PC-3 (cell line): Measurements from ENCODE around the gene RBM33. TPM values are rescaled to one million over a fixed set of nuclear protein-coding genes. Genes with fewer than 3 reads are reported as not detected.

ENCODE experiments used
- ATAC-seq: fragments of 200-7000 bp; cut with Tn5 transposase; 2 replicates; pipeline ENCODE4 v1.9.1; 2020; ENCODE audit warnings: mild to moderate bottlenecking, moderate library complexity
- BruUV-seq: library from RNA; stranded (reverse); fragments of 400-500 nt; replicated peaks from 2 replicates; lab custom pipeline; 2021; lab: Mats Ljungman, UMichigan
- CTCF ChIA-PET: fragments of 300-600 bp; sonication (Branson Sonifier 250); formaldehyde crosslinking; loops from one replicate; lab custom pipeline; 2022; ENCODE audit warnings: antibody characterized with exemption; lab: Charles Lee
- POLR2A ChIA-PET: fragments of 300-600 bp; sonication (Branson Sonifier 250); formaldehyde crosslinking; loops from one replicate; lab custom pipeline; 2022; ENCODE audit warnings: antibody characterized with exemption; ENCODE audit not compliant: unreplicated experiment; lab: Charles Lee
- DNase-seq: peaks from one replicate; pipeline ENCODE4 v3.0.0-alpha.2; 2015
- H2AFZ ChIP-seq: fragments of 300-600 bp; sonication (generic); 2 replicates; pipeline ENCODE4 v1.6.0; 2016; ENCODE audit warnings: antibody characterized with exemption, low read length
- H3F3A ChIP-seq: fragments of 300-600 bp; sonication (generic); one replicate; pipeline ENCODE4 v1.6.0; 2017; ENCODE audit warnings: antibody characterized with exemption, low read length, control low read depth, mild to moderate bottlenecking; ENCODE audit not compliant: unreplicated experiment
- H3K27ac ChIP-seq: fragments of 300-600 bp; sonication (generic); 2 replicates; pipeline ENCODE4 v1.5.1; 2016; ENCODE audit warnings: mild to moderate bottlenecking, low read length
- H3K27me3 ChIP-seq: fragments of 300-600 bp; sonication (generic); 2 replicates; pipeline ENCODE4 v1.6.1; 2016; ENCODE audit warnings: low read length, mixed read lengths
- H3K36me3 ChIP-seq: fragments of 300-600 bp; sonication (generic); 2 replicates; pipeline ENCODE4 v1.6.1; 2016; ENCODE audit warnings: low read depth, mixed run types, low read length, mixed read lengths
- H3K4me1 ChIP-seq: fragments of 300-600 bp; sonication (generic); 2 replicates; pipeline ENCODE4 v1.5.1; 2016; ENCODE audit warnings: low read length; ENCODE audit not compliant: insufficient read depth
- H3K4me2 ChIP-seq: fragments of 300-600 bp; sonication (generic); 2 replicates; pipeline ENCODE4 v1.6.0; 2016; ENCODE audit warnings: low read length
- H3K4me3 ChIP-seq: fragments of 300-600 bp; sonication (generic); 2 replicates; pipeline ENCODE4 v1.5.1; 2016; ENCODE audit warnings: mild to moderate bottlenecking, low read length, mixed read lengths
- H3K79me2 ChIP-seq: fragments of 300-600 bp; sonication (generic); 2 replicates; pipeline ENCODE4 v1.6.1; 2017; ENCODE audit warnings: low read length, mixed read lengths
- H3K9ac ChIP-seq: fragments of 300-600 bp; sonication (generic); 2 replicates; pipeline ENCODE4 v1.6.0; 2016; ENCODE audit warnings: mild to moderate bottlenecking, low read length
- H3K9me2 ChIP-seq: fragments of 300-600 bp; sonication (generic); replicated peaks from 2 replicates; pipeline ENCODE4 v1.6.1; 2016; ENCODE audit warnings: mixed run types, low read length, mixed read lengths
- H3K9me3 ChIP-seq: fragments of 300-600 bp; sonication (generic); 2 replicates; pipeline ENCODE4 v1.6.1; 2016; ENCODE audit warnings: low read length, mixed read lengths
- H4K20me1 ChIP-seq: fragments of 300-600 bp; sonication (generic); 2 replicates; pipeline ENCODE4 v1.6.1; 2016; ENCODE audit warnings: low read length, mixed read lengths
- EZH2 ChIP-seq: fragments of 300-600 bp; sonication (generic); IDR thresholded peaks from one replicate; pipeline ENCODE4 v1.6.1; 2017; ENCODE audit warnings: antibody characterized with exemption, mild to moderate bottlenecking, low read length; ENCODE audit not compliant: unreplicated experiment
- EZH2phosphoT487 ChIP-seq: fragments of 300-600 bp; sonication (generic); IDR thresholded peaks from 2 replicates; pipeline ENCODE4 v1.6.1; 2018; ENCODE audit warnings: mild to moderate bottlenecking, antibody characterized with exemption, low read length, borderline replicate concordance
- intact Hi-C: fragments of 100-400 bp; cut with micrococcal nuclease; formaldehyde crosslinking; loops from 2 replicates; pipeline ENCODE4 v1.9.0; 2023
- total RNA-seq: library from RNA; depleted of rRNA; stranded (reverse); fragments of >200 nt; gene quantifications from 2 replicates; pipeline ENCODE4 v1.2.3, GENCODE V29; 2014
- TF ChIP-seq, protein P1 (sequence below): fragments of 300-600 bp; sonication (generic); conservative IDR thresholded peaks from 2 replicates; pipeline ENCODE4 v1.5.1; 2017; ENCODE audit warnings: antibody characterized with exemption, low read depth, mild to moderate bottlenecking, low read length

RBM33 gene
- total RNA-seq, 1 experiment from 2014 or later: 25.3 TPM

DNA sequence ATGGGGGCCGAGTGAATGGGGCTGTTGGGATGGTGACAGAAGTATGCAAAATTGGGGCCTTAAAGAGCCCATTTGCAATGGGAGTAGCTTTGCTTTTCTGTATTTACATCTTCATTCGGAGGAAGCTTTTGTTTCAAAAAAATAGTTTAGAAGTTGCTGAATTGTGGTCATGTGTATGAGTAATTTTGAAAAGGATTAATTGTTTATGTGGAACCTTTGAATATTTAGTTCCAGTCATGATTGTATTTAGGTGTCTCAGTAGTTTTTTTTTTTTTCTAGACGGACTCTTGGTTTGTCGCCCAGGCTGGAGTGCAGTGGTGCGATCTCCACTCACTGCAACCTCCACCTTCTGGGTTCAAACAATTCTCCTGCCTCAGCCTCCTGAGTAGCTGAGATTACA, 37.2 kb downstream of the RBM33 start:
- H3K27me3 ChIP-seq: no peaks in the 10 kb centered on the region
- H2AFZ ChIP-seq: no peak overlapping the region
- ChIA-PET CTCF (no interaction called here), POLR2A (no interaction called here)
- H3K27ac ChIP-seq: no peak overlapping the region
- no peak overlapping the region for H3K4me3 ChIP-seq
- H3K9ac ChIP-seq: no peak overlapping the region
- DNase-seq: no peak
- no peak for ATAC-seq
- H3K9me2 ChIP-seq: no peaks in the 10 kb centered on the region
- TF ChIP-seq, protein P1, sequence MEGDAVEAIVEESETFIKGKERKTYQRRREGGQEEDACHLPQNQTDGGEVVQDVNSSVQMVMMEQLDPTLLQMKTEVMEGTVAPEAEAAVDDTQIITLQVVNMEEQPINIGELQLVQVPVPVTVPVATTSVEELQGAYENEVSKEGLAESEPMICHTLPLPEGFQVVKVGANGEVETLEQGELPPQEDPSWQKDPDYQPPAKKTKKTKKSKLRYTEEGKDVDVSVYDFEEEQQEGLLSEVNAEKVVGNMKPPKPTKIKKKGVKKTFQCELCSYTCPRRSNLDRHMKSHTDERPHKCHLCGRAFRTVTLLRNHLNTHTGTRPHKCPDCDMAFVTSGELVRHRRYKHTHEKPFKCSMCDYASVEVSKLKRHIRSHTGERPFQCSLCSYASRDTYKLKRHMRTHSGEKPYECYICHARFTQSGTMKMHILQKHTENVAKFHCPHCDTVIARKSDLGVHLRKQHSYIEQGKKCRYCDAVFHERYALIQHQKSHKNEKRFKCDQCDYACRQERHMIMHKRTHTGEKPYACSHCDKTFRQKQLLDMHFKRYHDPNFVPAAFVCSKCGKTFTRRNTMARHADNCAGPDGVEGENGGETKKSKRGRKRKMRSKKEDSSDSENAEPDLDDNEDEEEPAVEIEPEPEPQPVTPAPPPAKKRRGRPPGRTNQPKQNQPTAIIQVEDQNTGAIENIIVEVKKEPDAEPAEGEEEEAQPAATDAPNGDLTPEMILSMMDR: no peak
- TF ChIP-seq EZH2phosphoT487 (no peak), EZH2 (no peak)
- H3K4me2 ChIP-seq: no peak overlapping the region
- H3K4me1 ChIP-seq: no peaks in the 10 kb centered on the region
- H3K9me3 ChIP-seq: no peaks in the 10 kb centered on the region
- H3K79me2 ChIP-seq: peaks cover 61% of the 10 kb centered on the region
- no TSS peak for BruUV-seq
- peaks cover 8% of the 10 kb centered on the region; the same call in 1 of the 2 replicates for H4K20me1 ChIP-seq
- H3F3A ChIP-seq: no peaks in the 10 kb centered on the region
- intact Hi-C loops: no loop called here
- H3K36me3 ChIP-seq: peaks cover 40% of the 10 kb centered on the region

DNA sequence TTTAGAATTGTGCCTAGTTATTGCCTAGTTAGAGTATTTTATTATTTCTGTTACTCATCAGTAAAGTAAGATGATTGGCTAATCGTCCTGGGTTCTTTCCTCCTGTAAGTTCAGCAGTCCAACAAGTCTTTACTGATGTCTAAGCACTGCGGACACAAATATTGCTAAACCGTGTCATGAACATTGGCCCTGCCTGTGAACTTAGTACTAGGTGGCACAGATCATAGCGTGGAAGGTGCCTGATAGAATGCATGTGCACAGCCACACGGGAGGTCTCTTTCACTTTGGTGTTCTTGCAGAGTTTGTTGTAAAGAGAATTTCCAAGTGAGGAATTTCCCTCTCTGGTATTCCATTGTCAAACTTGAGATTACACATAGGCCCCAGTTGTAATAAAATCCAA, 38.0 kb downstream of the RBM33 start:
- no peak for ATAC-seq
- Histone ChIP-seq H3K79me2 (peaks cover 55% of the 10 kb centered on the region), H3K9me2 (no peaks in the 10 kb centered on the region), H3K9ac (no peak overlapping the region), H3K36me3 (peaks cover 40% of the 10 kb centered on the region), H3F3A (no peaks in the 10 kb centered on the region), H3K27me3 (no peaks in the 10 kb centered on the region), H3K9me3 (no peaks in the 10 kb centered on the region), H3K4me3 (no peak overlapping the region), H3K4me2 (no peak overlapping the region), H2AFZ (no peak overlapping the region), H3K4me1 (no peaks in the 10 kb centered on the region), H3K27ac (no peak overlapping the region), H4K20me1 (peaks cover 8% of the 10 kb centered on the region; the same call in 1 of the 2 replicates)
- intact Hi-C loops: no loop called here
- ChIA-PET CTCF (no interaction called here), POLR2A (no interaction called here)
- no peak for DNase-seq
- BruUV-seq: no TSS peak
- TF ChIP-seq EZH2phosphoT487 (no peak), EZH2 (no peak)
- TF ChIP-seq, protein P1: no peak

DNA sequence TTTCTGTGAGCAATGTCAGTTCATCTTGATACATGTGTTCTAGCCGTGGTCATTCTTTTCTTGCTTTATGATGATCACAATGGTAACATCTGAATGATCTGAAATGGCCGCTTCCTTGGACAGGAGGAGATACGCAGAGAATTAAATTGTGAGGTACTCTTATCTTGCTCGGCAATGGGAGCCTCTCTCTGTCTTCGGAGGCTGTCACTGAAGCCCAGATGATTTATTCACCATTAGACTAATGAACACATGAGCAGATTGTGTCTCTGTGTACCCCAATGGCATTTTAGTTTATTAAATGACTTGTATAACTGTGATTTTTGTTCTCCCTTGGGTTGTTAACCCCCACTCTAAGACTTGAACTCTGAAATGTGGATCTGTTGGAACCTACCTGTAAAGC, 38.6 kb downstream of the RBM33 start:
- Histone ChIP-seq H4K20me1 (peaks cover 8% of the 10 kb centered on the region; the same call in 1 of the 2 replicates), H3K9me3 (no peaks in the 10 kb centered on the region), H3K27me3 (no peaks in the 10 kb centered on the region), H3K4me2 (no peak overlapping the region), H3K9me2 (no peaks in the 10 kb centered on the region), H3K4me3 (no peak overlapping the region), H3K4me1 (no peaks in the 10 kb centered on the region), H3K27ac (no peak overlapping the region), H3K9ac (no peak overlapping the region), H3K36me3 (peaks cover 40% of the 10 kb centered on the region), H3F3A (no peaks in the 10 kb centered on the region), H3K79me2 (peaks cover 54% of the 10 kb centered on the region), H2AFZ (no peak overlapping the region)
- DNase-seq: no peak
- TF ChIP-seq, protein P1: no peak
- no peak for TF ChIP-seq EZH2
- no peak for TF ChIP-seq EZH2phosphoT487
- intact Hi-C loops: no loop called here
- CTCF ChIA-PET: no interaction called here
- BruUV-seq: no TSS peak
- no peak for ATAC-seq
- POLR2A ChIA-PET: no interaction called here
